HL-60 (cell line): Measurements from ENCODE around the gene ZNF593OS.

ENCODE experiments used
- DNase-seq, 2 experiments: peaks; one replicate each; pipeline ENCODE4 v3.0.0-alpha.2; 2010 to 2020; ENCODE audit warnings: low read depth in 1 of 2, low spot score in 1 of 2
- H3K27ac ChIP-seq: fragments of 250-450 bp; sonication (Bioruptor Pico); replicated peaks from 2 replicates; pipeline ENCODE4 v1.5.1; 2020; ENCODE audit warnings: mild to moderate bottlenecking, moderate library complexity
- H3K27me3 ChIP-seq: fragments of 250-450 bp; sonication (Bioruptor Pico); 2 replicates; pipeline ENCODE4 v1.5.1; 2021; ENCODE audit warnings: mild to moderate bottlenecking, moderate library complexity; ENCODE audit not compliant: insufficient read depth, poor library complexity, severe bottlenecking
- H3K4me3 ChIP-seq: replicated peaks from 2 replicates; pipeline ENCODE4 v1.5.1; 2011; ENCODE audit warnings: mild to moderate bottlenecking, control low read depth, low read length; ENCODE audit not compliant: insufficient read depth
- CTCF ChIP-seq: IDR thresholded peaks from one replicate; pipeline ENCODE4 v1.5.1; 2011; ENCODE audit warnings: low read length, control low read depth, inconsistent platforms; ENCODE audit not compliant: insufficient read depth
- GABPA ChIP-seq: IDR thresholded peaks from 2 replicates; pipeline ENCODE4 v1.6.1; 2012; ENCODE audit warnings: low read depth
- POLR2AphosphoS5 ChIP-seq: IDR thresholded peaks from 2 replicates; pipeline ENCODE4 v1.6.1; 2012; ENCODE audit warnings: low read depth
- REST ChIP-seq: IDR thresholded peaks from 2 replicates; pipeline ENCODE4 v1.6.1; 2012; ENCODE audit warnings: low read depth; ENCODE audit not compliant: insufficient replicate concordance
- SPI1 ChIP-seq: IDR thresholded peaks from 2 replicates; pipeline ENCODE4 v1.6.1; 2012; ENCODE audit warnings: low read depth, mild to moderate bottlenecking, borderline replicate concordance

The ZNF593OS gene

GRCh38 chr1:26200413-26200812 is 28.8 kb upstream of the ZNF593OS start:
- TF ChIP-seq POLR2AphosphoS5 (no peak), GABPA (no peak), CTCF (no peak), REST (no peak), SPI1 (no peak)
- no peak overlapping the region for H3K4me3 ChIP-seq
- no peak overlapping the region for H3K27ac ChIP-seq
- no peaks in the 10 kb centered on the region for H3K27me3 ChIP-seq
- no peak for DNase-seq

GRCh38 chr1:26197813-26198212 is 26.2 kb upstream of the ZNF593OS start:
- no peak overlapping the region for H3K4me3 ChIP-seq

GRCh38 chr1:26197301-26197700 is 25.7 kb upstream of the ZNF593OS start:
- Histone ChIP-seq H3K27me3 (no peaks in the 10 kb centered on the region), H3K4me3 (no peak overlapping the region), H3K27ac (no peak overlapping the region)
- no peak for DNase-seq
- TF ChIP-seq REST (no peak), POLR2AphosphoS5 (no peak), GABPA (no peak), SPI1 (no peak), CTCF (no peak)

More at GRCh38 chr1:26197813-26198212, 26.2 kb upstream of the ZNF593OS start:
- TF ChIP-seq CTCF, result no peak
- no peak for TF ChIP-seq POLR2AphosphoS5
- TF ChIP-seq SPI1, result no peak
- no peak for TF ChIP-seq REST
- TF ChIP-seq GABPA, result no peak
- Histone ChIP-seq H3K27me3 (no peaks in the 10 kb centered on the region), H3K27ac (no peak overlapping the region)
- no peak for DNase-seq
